GM23338 (cell line): ENCODE measurements around the gene COG6.

Experiments
- POLR2AphosphoS5 ChIP-seq: IDR thresholded peaks from 2 replicates; pipeline ENCODE4 v1.6.1; 2016; ENCODE audit warnings: antibody characterized with exemption, low read depth
- TF ChIP-seq, protein P1 (sequence below), 2 experiments: fragments of 200-600 bp in 1 of 2; sonication (generic) in 1 of 2; conservative IDR thresholded peaks; 2 replicates each; pipeline versions ENCODE4 v1.5.1 to v1.6.1; 2016 to 2017; ENCODE audit warnings: antibody characterized with exemption in 2 of 2, low read depth in 2 of 2, mild to moderate bottlenecking in 2 of 2, moderate library complexity in 1 of 2
- TF ChIP-seq, protein P2 (sequence below): fragments of 250-450 bp; sonication (Bioruptor Pico); IDR thresholded peaks from 2 replicates; pipeline ENCODE4 v1.5.0; 2020; ENCODE audit warnings: mild to moderate bottlenecking, moderate library complexity

DNA sequence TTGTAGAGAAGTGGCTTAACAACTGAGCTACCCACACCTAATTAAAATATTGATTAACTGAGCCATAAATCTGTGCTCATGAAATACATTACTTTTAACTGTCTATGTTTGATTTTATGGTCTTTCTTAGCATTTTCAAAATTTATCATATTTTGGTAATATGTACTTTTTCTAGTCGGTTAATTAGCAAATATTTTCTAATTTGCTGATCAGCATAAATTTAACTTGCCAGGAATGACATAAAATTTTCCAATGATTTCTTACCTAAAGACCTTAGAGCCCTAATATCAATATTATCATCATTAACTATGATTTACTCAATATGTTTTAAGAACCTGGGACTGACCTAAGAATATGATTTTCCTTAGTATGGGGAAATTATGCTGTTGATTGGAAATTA is 19.9 kb upstream of the COG6 start:
- TF ChIP-seq POLR2AphosphoS5, result no peak
- TF ChIP-seq, protein P1, sequence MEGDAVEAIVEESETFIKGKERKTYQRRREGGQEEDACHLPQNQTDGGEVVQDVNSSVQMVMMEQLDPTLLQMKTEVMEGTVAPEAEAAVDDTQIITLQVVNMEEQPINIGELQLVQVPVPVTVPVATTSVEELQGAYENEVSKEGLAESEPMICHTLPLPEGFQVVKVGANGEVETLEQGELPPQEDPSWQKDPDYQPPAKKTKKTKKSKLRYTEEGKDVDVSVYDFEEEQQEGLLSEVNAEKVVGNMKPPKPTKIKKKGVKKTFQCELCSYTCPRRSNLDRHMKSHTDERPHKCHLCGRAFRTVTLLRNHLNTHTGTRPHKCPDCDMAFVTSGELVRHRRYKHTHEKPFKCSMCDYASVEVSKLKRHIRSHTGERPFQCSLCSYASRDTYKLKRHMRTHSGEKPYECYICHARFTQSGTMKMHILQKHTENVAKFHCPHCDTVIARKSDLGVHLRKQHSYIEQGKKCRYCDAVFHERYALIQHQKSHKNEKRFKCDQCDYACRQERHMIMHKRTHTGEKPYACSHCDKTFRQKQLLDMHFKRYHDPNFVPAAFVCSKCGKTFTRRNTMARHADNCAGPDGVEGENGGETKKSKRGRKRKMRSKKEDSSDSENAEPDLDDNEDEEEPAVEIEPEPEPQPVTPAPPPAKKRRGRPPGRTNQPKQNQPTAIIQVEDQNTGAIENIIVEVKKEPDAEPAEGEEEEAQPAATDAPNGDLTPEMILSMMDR (conservative IDR thresholded peaks at IDR 0.05; ENCODE audit: low read depth in 2 of 2), result no peak
- TF ChIP-seq, protein P2, sequence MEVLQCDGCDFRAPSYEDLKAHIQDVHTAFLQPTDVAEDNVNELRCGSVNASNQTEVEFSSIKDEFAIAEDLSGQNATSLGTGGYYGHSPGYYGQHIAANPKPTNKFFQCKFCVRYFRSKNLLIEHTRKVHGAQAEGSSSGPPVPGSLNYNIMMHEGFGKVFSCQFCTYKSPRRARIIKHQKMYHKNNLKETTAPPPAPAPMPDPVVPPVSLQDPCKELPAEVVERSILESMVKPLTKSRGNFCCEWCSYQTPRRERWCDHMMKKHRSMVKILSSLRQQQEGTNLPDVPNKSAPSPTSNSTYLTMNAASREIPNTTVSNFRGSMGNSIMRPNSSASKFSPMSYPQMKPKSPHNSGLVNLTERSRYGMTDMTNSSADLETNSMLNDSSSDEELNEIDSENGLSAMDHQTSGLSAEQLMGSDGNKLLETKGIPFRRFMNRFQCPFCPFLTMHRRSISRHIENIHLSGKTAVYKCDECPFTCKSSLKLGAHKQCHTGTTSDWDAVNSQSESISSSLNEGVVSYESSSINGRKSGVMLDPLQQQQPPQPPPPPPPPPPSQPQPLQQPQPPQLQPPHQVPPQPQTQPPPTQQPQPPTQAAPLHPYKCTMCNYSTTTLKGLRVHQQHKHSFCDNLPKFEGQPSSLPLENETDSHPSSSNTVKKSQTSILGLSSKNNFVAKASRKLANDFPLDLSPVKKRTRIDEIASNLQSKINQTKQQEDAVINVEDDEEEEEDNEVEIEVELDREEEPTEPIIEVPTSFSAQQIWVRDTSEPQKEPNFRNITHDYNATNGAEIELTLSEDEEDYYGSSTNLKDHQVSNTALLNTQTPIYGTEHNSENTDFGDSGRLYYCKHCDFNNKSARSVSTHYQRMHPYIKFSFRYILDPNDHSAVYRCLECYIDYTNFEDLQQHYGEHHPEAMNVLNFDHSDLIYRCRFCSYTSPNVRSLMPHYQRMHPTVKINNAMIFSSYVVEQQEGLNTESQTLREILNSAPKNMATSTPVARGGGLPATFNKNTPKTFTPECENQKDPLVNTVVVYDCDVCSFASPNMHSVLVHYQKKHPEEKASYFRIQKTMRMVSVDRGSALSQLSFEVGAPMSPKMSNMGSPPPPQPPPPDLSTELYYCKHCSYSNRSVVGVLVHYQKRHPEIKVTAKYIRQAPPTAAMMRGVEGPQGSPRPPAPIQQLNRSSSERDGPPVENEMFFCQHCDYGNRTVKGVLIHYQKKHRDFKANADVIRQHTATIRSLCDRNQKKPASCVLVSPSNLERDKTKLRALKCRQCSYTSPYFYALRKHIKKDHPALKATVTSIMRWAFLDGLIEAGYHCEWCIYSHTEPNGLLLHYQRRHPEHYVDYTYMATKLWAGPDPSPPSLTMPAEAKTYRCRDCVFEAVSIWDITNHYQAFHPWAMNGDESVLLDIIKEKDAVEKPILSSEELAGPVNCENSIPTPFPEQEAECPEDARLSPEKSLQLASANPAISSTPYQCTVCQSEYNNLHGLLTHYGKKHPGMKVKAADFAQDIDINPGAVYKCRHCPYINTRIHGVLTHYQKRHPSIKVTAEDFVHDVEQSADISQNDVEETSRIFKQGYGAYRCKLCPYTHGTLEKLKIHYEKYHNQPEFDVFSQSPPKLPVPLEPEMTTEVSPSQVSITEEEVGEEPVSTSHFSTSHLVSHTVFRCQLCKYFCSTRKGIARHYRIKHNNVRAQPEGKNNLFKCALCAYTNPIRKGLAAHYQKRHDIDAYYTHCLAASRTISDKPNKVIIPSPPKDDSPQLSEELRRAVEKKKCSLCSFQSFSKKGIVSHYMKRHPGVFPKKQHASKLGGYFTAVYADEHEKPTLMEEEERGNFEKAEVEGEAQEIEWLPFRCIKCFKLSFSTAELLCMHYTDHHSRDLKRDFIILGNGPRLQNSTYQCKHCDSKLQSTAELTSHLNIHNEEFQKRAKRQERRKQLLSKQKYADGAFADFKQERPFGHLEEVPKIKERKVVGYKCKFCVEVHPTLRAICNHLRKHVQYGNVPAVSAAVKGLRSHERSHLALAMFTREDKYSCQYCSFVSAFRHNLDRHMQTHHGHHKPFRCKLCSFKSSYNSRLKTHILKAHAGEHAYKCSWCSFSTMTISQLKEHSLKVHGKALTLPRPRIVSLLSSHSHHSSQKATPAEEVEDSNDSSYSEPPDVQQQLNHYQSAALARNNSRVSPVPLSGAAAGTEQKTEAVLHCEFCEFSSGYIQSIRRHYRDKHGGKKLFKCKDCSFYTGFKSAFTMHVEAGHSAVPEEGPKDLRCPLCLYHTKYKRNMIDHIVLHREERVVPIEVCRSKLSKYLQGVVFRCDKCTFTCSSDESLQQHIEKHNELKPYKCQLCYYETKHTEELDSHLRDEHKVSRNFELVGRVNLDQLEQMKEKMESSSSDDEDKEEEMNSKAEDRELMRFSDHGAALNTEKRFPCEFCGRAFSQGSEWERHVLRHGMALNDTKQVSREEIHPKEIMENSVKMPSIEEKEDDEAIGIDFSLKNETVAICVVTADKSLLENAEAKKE (CRISPR knock-in tag), result no peak
